GM19328 (cell line): ENCODE data around the gene COL5A1.
"Not testable (repeated sequence)": the region's sequence is repeated elsewhere in the genome, so short reads cannot be mapped to it uniquely, and the experiment has no call there.

Experiments used
- ATAC-seq: cut with Tn5 transposase; IDR thresholded peaks from one replicate; pipeline ENCODE4 v1.9.1; 2021; ENCODE audit warnings: mild to moderate bottlenecking, moderate library complexity; ENCODE audit not compliant: unreplicated experiment

Gene COL5A1

DNA sequence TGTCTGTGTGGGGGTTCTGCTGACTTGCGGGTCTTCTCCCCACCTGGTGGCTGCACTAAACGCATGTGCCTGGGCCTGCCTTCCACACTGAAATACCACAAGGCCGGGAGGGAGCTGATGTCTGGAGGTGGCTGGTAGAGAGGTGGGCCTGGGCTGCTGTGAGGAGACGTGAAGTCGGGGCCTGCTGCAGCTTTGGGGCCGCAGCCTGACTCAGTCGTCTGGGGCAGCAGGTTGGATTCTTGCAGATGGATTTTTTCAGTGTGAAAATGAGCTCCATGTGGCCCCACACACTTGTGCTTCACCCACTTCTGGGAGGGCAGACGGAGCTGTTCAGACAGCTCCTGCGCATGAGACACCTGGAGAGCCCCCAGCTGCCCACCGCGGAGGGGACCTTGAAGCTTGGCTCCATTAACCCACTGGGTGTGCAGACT, 29.3 kb downstream of the COL5A1 start:
- no peak for ATAC-seq

DNA sequence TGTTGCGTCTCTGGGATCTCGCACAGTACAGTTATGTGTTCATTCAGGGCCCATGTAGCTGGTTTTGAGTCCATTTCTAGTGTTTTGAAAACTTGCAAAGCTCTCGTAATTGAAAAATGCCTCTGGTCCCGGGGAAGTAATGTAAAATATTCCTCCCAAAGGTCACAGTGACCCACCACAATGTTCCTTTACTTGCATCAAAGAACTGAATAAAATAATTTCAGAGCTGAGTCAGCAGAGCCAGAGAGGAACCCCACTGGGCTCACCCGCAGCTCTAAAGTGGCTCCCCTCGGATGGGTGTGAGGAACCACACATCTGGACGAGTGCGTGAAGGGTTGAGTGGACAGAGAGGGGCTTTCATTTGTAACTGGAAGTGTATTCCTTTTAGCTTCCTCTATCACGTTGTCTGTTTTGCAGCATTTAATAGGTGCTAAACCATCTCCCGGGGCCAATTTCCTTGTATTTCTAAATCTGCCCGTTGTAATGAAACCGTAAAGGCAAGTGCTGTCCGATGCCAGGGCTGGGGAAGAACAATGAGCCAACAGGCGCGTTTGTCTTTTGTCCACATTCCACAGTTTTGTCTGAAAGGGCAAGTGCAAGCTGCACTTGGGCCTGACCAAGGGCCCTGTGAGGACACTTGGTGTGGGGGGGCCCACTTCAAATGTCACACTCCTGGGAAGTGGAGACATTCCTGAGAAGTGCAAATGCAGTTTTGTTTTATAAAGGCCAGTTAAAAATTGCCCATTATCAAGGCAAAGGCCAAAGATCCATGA, 29.9 kb downstream of the COL5A1 start:
- no peak for ATAC-seq

DNA sequence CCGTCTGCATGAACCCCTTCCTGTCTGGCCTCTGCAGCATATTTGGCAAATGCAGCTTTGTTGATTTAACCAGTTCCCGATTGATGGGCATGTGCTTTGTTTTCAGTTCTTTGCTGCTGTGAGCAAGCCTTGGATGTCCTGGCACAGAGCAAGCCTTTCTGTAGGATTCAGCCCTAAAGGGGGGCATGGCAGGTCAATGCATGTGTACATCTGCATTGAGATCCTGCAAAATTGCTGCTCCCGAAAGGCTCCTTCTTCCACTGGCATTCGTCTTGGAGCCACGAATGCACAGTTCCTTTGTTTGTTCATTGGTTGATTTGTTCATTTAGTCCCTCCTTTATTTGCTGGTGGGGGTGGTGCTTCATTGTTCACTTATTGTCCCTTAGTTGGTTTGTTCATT, 34.8 kb downstream of the COL5A1 start:
- no peak for ATAC-seq

DNA sequence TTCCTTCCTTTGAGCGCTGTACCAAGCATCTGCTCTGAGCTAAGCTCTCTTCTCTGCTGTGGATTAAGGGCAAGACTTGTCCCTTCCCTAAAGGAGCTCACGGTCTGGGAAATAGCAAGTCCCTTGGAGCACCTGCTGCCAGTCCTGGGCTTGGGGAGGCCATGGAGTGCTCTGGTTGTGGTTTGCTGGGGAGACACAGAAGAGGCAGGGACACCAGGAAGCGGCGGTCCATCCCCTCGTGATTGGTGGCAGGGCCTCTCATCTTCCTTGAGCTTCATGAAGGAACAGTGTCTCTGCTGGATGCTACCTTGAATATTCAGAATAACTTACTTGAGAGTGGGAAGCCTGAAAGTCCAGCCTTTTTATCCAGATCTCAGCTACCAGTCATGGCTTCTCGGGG, 35.3 kb downstream of the COL5A1 start:
- ATAC-seq = no peak

DNA sequence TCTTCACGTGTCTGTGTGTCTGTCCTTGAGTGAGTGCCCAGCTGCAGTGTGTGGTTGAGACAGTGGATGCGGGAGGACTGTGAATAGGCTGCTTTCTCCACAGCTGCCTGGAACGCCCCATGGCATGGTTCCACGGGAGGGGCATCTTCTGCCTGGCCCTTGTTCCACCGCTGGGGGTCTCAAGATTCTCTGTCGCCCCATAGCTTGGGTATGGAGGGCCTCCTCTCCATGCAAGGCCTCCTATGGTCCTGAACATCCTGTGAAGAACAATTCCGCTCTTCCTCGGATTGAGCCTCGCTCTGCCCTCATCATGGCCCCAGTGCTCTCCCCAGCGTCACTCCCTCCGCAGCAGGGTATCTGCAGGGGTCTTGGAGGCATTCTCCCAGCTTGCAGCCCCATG, 36.1 kb downstream of the COL5A1 start:
- ATAC-seq = no peak

GRCh38 chr9:134678206-134678605, 36.6 kb downstream of the COL5A1 start:
- no peak for ATAC-seq

- no peak for ATAC-seq
These were observed 37.3 kb downstream of the COL5A1 start for GRCh38 chr9:134678666-134679443.

DNA sequence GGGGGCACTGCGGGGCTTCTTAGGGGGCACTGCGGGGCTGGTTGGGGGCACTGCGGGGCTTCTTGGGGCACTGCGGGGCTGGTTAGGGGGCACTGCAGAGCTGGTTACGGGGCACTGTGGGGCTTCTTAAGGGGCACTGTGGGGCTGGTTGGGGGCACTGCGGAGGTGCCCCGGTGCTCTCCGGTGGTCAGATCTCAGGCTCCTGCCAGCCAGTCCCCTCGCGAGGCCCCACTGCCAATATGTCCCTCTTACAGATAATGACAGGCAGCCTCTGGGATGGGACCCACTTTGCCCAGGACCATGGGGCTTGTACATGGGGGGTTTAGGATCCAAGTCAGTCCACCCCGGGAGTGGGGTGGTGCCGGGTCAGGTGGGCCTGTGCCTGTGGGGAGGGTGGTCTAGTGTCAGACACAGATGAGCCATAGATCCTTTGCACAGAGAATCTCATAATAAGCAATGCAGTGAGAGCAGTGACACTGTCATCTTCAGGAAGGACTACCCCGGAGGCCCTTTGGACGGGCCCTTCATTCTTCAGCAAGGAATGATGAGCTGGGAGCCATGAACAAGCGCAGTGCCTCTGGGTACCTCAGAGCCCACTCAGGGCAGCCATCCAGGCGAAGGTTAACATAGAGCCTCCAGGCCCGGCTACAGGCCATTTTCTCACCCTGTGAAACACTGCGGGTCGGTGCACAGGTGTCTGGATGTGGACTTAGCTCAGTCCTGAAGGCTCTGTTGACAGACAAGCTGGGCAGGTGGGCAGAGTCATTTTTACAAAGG, 38.2 kb downstream of the COL5A1 start:
- ATAC-seq = no peak

DNA sequence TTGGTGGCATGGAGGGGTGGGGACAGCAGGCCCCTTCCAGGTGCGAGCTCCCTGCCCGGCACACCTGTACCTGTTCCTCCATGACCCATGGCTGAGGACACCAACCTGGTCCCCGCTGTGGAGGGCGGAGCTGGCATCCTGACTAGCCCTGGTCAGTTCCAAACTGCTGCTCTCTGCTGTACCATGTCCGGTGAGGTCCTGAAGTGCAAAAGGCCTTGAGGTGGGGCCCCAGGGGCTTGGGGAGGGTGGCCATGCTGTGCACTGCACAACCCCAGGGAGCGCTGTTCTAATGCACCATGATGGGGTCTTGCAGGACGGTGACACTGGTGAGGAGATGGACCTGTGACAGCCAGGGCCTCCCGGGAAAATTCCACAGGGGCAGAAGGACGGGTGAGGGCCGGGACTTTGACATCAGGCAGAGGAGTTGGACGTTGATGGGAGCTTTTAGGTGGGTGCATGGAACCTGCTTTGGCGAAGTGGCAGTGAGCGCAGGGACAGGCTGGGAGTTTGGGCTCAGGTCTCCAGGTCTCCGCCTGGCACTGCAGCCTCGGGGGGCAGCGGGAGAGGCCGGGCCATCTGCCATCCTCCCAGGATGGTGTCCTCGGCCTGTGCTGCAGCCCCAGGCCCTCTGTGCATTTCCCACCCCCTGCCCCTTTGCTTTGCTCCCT, 38.9 kb downstream of the COL5A1 start:
- no peak for ATAC-seq

- ATAC-seq = no peak
These were observed 39.6 kb downstream of the COL5A1 start for GRCh38 chr9:134681061-134681661.

- ATAC-seq = no peak
These were observed 40.4 kb downstream of the COL5A1 start for GRCh38 chr9:134682026-134682425.

GRCh38 chr9:134682651-134683364, 41.2 kb downstream of the COL5A1 start:
- no peak for ATAC-seq

- no peak for ATAC-seq
These were observed 42.2 kb downstream of the COL5A1 start for GRCh38 chr9:134683714-134684374.

DNA sequence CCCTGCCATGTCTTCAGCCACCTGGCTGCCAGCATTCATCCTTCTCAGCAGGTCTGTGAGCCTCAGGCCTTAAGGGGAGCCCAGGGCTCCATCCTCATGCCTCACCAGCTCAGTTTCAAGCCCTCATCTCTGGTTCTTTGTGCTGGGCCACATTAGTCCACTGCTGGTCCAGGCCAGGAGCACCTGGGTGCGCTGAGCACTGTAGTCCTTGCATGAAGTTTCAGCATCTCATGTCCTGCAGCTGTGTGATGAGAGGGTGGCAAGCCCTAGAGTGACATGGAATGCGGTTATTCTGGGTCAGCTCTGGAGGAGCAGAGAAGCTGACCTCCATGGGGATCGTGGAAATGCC, 42.7 kb downstream of the COL5A1 start:
- no peak for ATAC-seq

GRCh38 chr9:134684941-134685340, 43.3 kb downstream of the COL5A1 start:
- not testable (repeated sequence) for ATAC-seq

GRCh38 chr9:134685784-134686183, 44.2 kb downstream of the COL5A1 start:
- ATAC-seq = no peak

GRCh38 chr9:134686896-134687295, 45.3 kb downstream of the COL5A1 start:
- no peak for ATAC-seq

DNA sequence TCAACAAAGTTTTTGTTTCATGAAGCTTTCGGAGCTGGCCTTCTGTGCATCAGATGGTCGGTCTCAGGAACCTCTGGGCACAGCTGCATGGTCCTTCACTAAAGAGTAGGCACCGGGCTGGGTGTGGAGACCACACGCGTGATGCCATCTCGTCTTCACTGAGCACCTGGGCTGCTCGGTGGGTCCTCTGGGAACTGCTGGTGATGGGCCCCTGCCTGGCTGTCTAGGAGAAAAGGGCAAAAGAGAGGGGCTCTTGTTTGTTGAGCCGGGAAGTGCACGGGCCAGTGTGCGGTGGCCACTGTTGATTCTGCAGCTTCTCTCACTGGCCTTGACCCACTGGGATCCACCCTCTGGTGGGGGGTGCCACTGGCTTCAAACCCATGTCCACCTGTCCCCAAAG, 46.0 kb downstream of the COL5A1 start:
- no peak for ATAC-seq

- no peak for ATAC-seq
These were observed 46.6 kb downstream of the COL5A1 start for GRCh38 chr9:134688231-134688630.
